GM15510 (cell line): Measurements from ENCODE around the gene IGFBP5.

Source experiments
- POLR2A ChIP-seq: IDR thresholded peaks from 3 replicates; pipeline ENCODE4 v1.6.1; 2011; ENCODE audit warnings: borderline replicate concordance; ENCODE audit not compliant: insufficient read length; ENCODE audit errors: extremely low read depth

The IGFBP5 gene

DNA sequence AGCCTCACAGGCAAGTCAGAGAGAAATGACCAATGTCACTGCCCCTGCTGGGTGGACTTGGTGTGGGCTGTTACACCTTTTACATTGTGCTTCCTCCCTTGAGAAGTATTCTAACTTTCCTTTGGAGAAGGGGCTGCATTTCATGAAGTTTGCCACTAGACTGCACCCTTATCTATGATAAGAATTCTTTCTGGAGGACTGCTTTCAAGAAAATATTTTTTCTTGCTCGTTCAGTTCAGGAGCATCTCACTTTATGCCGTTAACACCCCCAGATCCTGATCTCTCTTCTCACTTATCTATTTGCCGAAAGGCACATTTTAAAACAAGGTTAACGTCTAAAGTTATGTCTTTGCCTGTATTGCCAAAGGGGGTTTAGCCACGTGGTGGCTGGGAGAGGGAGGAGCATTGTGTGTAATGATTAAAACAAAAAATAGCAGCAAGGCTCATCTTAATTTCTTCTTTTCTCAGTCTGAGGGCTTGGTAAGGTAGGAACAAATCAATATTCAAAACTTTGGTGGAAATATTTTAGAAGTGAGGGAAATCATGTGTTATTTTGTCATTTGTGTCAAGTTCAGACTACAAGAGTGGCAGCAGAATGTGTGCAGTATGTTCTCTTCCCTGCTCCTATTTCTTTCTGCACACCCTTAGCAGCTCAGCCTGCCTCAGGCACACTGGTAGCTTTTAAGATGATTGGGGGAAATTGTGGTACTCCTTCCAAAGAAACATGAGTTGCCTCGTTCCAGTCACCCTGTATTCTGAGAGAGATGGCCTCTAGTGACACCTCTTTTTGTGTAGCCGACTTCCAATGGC lies 1.6 kb upstream of the IGFBP5 start:
- no peak for TF ChIP-seq POLR2A

GRCh38 chr2:216696321-216696720 lies 972 bp upstream of the IGFBP5 start:
- TF ChIP-seq POLR2A, result no peak

DNA sequence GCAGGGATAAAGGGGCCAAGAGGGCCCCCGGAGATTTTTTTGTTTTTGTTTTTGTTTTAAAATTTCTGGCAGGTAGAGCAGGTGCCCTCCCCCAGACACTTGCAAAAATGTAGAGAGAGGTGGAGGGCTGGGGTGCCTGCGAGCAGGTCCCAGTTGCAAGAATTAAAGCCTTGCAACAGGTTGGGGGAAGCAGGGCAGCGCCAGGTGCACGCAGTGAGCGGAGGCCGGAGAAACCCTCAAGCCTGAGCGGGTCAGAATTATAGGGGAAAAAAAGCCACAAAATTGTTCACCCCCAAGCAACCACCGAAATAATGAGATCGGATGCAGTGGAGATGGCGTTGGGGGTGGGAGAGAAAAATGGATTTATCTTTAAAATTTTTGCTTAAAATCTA lies 527 bp downstream of the IGFBP5 start:
- TF ChIP-seq POLR2A, result no peak

DNA sequence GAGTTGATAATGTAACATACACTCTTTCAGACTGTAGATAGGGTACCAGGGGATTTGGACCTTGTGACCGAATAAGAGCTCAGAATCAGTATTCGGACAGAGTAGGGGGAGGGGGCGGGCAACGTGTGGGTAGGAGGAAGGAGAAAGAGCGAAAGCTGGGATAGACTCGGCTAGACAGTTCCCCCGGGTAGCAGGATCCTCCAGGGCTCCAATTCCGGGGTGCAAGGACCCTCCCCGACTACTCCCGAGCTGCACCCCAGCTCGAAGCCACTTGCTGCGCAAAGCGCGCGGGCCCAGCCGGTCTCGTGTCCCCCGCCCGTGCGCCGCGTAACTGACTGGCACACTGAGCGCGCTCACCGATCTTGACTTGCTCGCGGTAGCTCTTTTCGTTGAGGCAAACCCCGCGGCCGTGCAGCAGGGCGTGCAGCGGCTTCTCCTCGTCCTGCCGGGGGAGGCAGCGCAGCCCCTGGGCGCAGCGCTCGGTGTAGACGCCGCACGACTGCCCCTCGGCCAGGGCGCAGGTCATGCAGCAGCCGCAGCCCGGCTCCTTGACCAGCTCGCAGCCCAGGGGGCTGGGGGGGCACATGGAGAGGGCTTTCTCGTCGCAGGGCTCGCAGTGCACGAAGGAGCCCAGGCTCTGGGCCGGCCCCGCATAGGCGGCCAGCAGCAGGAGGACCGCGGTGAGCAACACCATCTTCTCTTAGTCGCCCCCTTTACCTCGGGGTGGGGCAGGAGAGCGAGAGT lies 1.1 kb downstream of the IGFBP5 start:
- no peak for TF ChIP-seq POLR2A

DNA sequence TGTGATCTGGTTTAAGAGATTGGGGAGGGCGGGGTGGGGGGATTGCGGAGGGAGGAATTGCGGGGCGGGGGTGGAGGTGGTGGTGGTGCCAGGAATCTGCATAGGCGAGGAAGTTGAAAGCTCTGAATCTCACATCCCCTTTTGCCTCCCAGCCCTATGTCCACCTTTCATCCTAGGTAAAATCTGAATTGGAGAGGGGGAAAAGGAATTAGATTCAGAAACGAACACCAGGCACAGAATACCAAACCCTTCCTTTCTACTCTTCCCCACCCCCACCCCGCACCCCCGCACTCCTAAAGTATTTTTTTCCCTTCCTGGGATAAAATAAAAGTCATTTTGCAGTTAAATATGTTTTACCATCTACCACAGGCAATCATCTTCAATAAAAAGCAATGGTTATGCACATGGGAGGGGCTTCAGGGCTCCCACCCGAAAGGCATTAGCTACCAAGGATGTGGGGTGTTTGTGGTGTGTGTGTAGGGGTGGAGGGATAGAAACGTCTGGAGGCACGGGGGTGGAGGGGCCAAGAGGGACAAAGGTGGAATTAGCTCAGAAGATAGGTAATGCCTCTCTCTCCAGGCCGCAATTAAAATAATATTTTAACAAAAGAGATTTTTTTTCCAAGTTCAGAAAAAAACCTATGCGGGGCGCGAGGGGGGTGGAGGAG lies 1.8 kb downstream of the IGFBP5 start:
- no peak for TF ChIP-seq POLR2A

DNA sequence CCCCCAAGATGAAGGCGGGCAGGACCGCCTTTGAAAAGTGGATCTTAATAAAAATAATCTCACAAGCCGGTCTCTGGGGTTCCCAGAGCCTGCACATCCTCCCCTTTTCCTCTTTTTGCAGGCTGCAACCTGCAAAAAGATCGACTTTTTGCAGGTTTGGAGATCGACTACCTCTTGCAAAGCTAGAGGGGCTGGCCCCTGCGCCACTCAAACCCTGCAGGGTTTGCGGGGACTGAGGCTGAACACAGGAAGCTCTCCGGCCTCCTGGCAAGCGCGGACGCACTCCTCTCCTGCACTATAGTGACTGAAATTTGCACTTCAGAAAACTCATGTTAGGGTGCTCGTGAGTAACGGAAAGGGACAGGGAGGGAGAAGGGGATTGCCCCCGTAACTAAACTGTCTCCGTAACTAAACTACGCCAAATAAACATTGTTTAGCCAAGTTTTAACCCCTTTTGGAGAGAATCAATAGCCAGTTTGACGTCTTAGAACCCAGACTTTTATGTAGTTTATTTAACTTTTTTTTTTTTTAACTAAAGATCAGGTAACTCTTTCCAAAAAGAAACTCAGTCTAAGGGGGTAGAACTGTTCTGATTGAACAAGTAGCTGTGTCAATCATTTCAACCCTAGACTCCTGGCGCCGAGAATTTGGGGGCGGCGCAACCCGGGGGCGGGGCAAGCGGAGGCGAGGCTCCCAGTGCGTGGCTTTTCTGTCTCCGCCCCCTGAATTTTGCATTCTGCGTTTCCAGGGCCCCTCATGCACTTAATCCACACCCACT lies 2.5 kb downstream of the IGFBP5 start:
- TF ChIP-seq POLR2A, result no peak

DNA sequence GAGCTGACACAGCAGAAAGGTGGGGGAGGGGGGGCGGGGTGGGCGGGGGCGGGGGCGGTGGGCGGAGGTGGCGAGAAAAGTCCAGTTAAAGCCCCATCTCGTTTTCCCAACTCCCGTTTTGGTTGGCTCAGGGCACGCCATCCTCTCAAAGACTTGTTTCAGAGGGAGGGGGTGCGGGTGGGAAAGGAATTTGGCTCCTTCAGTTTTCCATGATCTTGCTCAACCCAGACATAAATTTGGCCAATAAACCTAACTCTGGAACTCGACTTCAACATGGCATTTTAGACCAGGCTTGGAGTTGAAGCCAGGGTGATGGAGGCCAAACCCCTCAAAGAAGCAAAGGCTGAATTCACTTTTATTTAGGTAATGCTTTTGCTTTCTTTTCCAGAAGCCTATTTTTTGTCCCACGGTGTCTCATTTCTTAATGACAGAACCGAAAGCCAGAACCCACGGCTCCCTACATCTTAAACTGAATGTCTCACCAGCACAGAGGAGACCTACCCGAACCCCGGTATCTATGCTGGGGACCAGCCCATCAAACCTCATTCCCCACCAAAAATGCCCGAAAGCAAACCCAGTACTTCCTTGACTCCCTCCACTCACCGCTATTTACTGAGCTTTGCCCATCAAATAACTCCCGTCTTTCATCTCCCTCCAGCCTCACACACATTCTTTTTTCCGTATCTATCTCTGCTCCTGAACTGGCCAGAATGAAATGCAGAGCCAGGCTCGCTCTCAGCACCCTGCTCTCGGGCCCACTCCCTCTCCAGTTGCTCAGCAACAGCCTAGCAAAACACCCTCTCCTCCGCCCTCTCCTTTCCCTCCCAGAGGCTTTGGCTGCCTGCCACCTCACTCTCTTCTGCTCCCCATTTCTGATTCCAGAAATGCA lies 4.3 kb downstream of the IGFBP5 start:
- TF ChIP-seq POLR2A, result no peak

- TF ChIP-seq POLR2A, result no peak
Measured at GRCh38 chr2:216690456-216690852, 4.9 kb downstream of the IGFBP5 start.

DNA sequence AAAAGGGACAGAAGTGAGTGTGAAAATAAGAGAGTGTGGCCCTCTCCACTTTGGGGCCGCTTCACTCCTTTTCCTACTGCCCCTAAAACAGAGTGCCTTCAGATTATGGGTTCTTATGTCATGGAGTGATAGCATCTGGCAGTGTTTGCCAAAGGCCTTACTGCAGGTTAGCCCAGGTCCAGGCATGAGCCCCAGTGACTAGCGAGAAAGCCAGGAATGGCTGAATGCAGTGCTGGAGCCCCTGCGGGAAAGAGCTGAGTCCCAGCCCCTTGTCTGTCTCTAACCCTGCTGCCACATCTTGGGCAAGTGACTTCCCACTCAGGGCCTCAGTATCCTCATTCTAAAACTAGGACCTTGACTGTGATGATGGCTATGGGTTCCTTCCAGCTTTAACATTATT lies 6.0 kb downstream of the IGFBP5 start:
- no peak for TF ChIP-seq POLR2A

DNA sequence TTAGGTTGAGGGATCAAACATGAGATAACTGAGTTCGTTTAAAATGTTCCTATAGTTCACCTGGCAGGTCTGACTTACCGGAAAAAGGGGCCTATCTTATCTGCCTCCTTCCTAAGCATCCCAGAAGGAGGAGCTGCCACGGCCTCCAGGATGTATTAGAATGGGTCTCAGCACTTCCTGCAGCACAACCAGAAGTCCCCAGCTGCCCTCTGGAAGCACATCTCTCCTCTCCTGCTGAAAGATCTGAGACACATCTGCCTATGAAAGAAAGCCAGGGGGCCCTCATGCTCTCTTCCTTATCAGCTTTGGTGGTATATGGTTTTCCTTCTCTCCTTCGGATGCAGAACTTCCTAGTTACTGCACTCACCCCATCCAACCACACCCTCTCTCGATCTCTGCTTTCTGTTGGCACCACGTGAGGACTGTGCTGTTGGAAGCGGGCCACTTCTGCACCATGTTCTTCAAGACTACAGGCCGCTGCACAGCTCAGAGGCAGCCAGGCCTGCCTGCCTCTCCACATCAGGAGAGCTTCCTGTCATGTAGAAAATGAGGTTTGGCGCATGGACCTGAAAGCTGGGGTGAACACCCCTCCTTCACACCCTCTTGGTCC lies 6.5 kb downstream of the IGFBP5 start:
- TF ChIP-seq POLR2A, result no peak

DNA sequence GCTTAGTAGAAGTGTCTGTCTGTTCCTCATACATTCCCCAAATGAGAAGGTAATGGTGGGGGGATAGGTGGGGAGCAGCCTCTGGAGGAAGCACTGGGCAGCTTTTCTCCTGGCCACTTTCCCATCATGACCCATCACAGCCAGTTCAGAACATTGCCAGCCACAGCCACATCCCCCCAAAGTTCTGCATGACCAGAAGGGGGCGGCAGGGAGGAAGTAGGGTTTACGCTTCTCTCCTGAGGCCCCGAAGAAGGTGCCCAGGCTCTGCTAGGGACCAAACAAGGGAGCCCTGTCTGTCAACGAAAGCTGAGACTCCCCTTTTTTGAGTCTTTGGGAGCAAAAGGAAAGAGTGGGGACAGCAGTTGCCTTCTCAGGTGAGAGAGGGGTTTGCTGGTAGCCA lies 7.7 kb downstream of the IGFBP5 start:
- no peak for TF ChIP-seq POLR2A

- no peak for TF ChIP-seq POLR2A
Measured at GRCh38 chr2:216687111-216687510, 8.2 kb downstream of the IGFBP5 start.

DNA sequence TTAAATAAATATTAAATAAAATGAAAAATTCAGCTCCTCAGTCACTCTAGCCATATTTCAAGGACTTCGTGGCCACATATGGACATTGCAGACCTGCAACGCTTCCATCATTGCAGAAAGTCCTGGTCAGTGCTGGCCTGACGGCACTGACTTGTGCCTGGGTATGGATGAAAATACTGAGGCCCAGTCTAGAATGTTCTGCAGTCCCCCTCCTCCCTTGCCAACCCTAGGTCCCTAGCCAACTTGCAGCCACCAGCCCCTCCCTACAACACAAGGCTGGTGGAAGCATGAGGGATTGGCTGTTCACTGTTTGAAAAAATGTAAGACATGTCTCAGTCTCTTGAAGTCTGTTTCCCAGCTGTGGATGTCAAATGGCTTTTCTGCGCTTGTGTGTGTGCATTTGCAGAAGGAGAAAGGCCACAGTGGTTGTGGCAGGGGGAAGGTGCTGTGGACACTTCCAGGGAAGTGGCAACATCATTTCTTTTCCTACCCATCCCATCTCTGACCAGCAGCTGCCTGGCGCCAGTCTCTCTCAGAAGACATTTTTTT lies 9.9 kb downstream of the IGFBP5 start:
- no peak for TF ChIP-seq POLR2A
